KBM-7 (cell line): ENCODE measurements around the gene BBLN.
"Not testable (repeated sequence)": the region's sequence is repeated elsewhere in the genome, so short reads cannot be mapped to it uniquely, and the experiment has no call there.

Source experiments
- DNase-seq: peaks from one replicate; pipeline ENCODE4 v3.0.0-alpha.2; 2015
- in situ Hi-C: fragments of 300-500 bp; cut with MboI; formaldehyde crosslinking; loops from 2 replicates; pipeline ENCODE4 v1.14.3; 2020; ENCODE audit warnings: low sequenced_read_pairs, low pct_unique_long_range_greater_than_20kb, mixed read lengths

Gene BBLN

GRCh38 chr9:128123451-128124080 is 36.5 kb upstream of the BBLN start:
- in situ Hi-C loops = no loop called here
- DNase-seq = no peak

GRCh38 chr9:128124451-128124850 is 35.6 kb upstream of the BBLN start:
- no peak for DNase-seq
- in situ Hi-C loops = no loop called here

- peak; percentile 84 for DNase-seq
- in situ Hi-C loops = no loop called here
Measured at GRCh38 chr9:128124873-128125579, 35.0 kb upstream of the BBLN start.

GRCh38 chr9:128125580-128126354 is 34.3 kb upstream of the BBLN start:
- in situ Hi-C loops = no loop called here

GRCh38 chr9:128127568-128127989 is 32.5 kb upstream of the BBLN start, which contains the start of gene PTGES2:
Gene PTGES2 (minus strand): TSS chr9:128127729. CDS start chr9:128127717, 12 bp downstream.
- in situ Hi-C loops = no loop called here
- DNase-seq = peak; percentile 83

More at GRCh38 chr9:128125580-128126354, 34.3 kb upstream of the BBLN start:
- DNase-seq = peak; percentile 36

GRCh38 chr9:128127990-128128835 is 31.9 kb upstream of the BBLN start:
- DNase-seq = peak; percentile 91
- in situ Hi-C loops = no loop called here

GRCh38 chr9:128128836-128129590 is 31.1 kb upstream of the BBLN start:
- DNase-seq = no peak
- in situ Hi-C loops = no loop called here

GRCh38 chr9:128129976-128130590 is 30.0 kb upstream of the BBLN start:
- in situ Hi-C loops = not testable (repeated sequence)

GRCh38 chr9:128130651-128131050 is 29.4 kb upstream of the BBLN start:
- in situ Hi-C loops = not testable (repeated sequence)

More at GRCh38 chr9:128129976-128130590, 30.0 kb upstream of the BBLN start:
- not testable (repeated sequence) for DNase-seq

GRCh38 chr9:128131346-128131745 is 28.7 kb upstream of the BBLN start:
- in situ Hi-C loops, DNase-seq: not testable (repeated sequence)

More at GRCh38 chr9:128130651-128131050, 29.4 kb upstream of the BBLN start:
- DNase-seq = not testable (repeated sequence)

GRCh38 chr9:128132139-128132538 is 27.9 kb upstream of the BBLN start:
- in situ Hi-C loops, DNase-seq: not testable (repeated sequence)

GRCh38 chr9:128135561-128135960 is 24.5 kb upstream of the BBLN start:
- DNase-seq, in situ Hi-C loops: not testable (repeated sequence)

- DNase-seq = no peak
Measured at GRCh38 chr9:128136816-128137793, 23.0 kb upstream of the BBLN start.

GRCh38 chr9:128138001-128138400 is 22.1 kb upstream of the BBLN start:
- no peak for DNase-seq

More at GRCh38 chr9:128136816-128137793, 23.0 kb upstream of the BBLN start:
- in situ Hi-C loops = no loop called here

GRCh38 chr9:128139621-128140020 is 20.4 kb upstream of the BBLN start:
- in situ Hi-C loops = no loop called here
- DNase-seq = no peak

More at GRCh38 chr9:128138001-128138400, 22.1 kb upstream of the BBLN start:
- in situ Hi-C loops = no loop called here

- no peak for DNase-seq
- in situ Hi-C loops = no loop called here
Measured at GRCh38 chr9:128141604-128142003, 18.5 kb upstream of the BBLN start.

- DNase-seq = peak; percentile 31
- in situ Hi-C loops = no loop called here
Measured at GRCh38 chr9:128142061-128142460, 18.0 kb upstream of the BBLN start.
